Mesenchymal stem cell (in vitro differentiated cells and primary cell): ENCODE measurements around the gene LRFN2.

Experiments used
- DNase-seq: peaks from one replicate; pipeline ENCODE4 v3.0.0-alpha.2; 2013
- H2AFZ ChIP-seq: one replicate; pipeline ENCODE4 v1.6.1; 2013; ENCODE audit warnings: low read depth, mild to moderate bottlenecking, control low read depth, inconsistent platforms, low read length, moderate library complexity
- H2AK5ac ChIP-seq: 2 replicates; pipeline ENCODE4 v1.6.1; 2013; ENCODE audit warnings: low read length, moderate library complexity, mild to moderate bottlenecking, inconsistent platforms; ENCODE audit not compliant: severe bottlenecking
- H2BK120ac ChIP-seq: one replicate; pipeline ENCODE4 v1.6.1; 2013; ENCODE audit warnings: low read depth, mild to moderate bottlenecking, inconsistent platforms, low read length, moderate library complexity
- H2BK12ac ChIP-seq, 2 experiments: one replicate each; pipeline ENCODE4 v1.6.1; 2013; ENCODE audit warnings: inconsistent platforms in 2 of 2, low read length in 2 of 2, mild to moderate bottlenecking in 2 of 2, moderate library complexity in 2 of 2, control low read depth in 1 of 2
- H2BK15ac ChIP-seq: one replicate; pipeline ENCODE4 v1.6.1; 2013; ENCODE audit warnings: mild to moderate bottlenecking, low read depth, inconsistent platforms; ENCODE audit not compliant: poor library complexity, severe bottlenecking
- H2BK5ac ChIP-seq: 2 replicates; pipeline ENCODE4 v1.6.1; 2013; ENCODE audit warnings: low read depth, mild to moderate bottlenecking, low read length, control low read depth, inconsistent platforms; ENCODE audit not compliant: poor library complexity, severe bottlenecking
- H3K14ac ChIP-seq, 2 experiments: one replicate each; pipeline ENCODE4 v1.6.1; 2013; ENCODE audit warnings: inconsistent platforms in 2 of 2, low read length in 2 of 2, control low read depth in 1 of 2, mild to moderate bottlenecking in 1 of 2, moderate library complexity in 1 of 2
- H3K18ac ChIP-seq, 2 experiments: one replicate each; pipeline ENCODE4 v1.6.1; 2013; ENCODE audit warnings: inconsistent platforms in 2 of 2, low read length in 2 of 2, control low read depth in 1 of 2, low read depth in 1 of 2, mild to moderate bottlenecking in 1 of 2
- H3K23ac ChIP-seq, 2 experiments: one replicate each; pipeline ENCODE4 v1.6.1; 2013; ENCODE audit warnings: inconsistent platforms in 2 of 2, low read length in 2 of 2, mild to moderate bottlenecking in 2 of 2, moderate library complexity in 2 of 2, control low read depth in 1 of 2
- H3K27ac ChIP-seq: 2 replicates; pipeline ENCODE4 v1.5.1; 2013; ENCODE audit warnings: mild to moderate bottlenecking, moderate library complexity, low read length, control low read depth, inconsistent platforms; ENCODE audit not compliant: poor library complexity, severe bottlenecking
- H3K27me3 ChIP-seq, 2 experiments: 2 replicates each; pipeline versions ENCODE4 v1.6.1 to v1.7.0; 2013; ENCODE audit warnings: low read length in 2 of 2, mild to moderate bottlenecking in 2 of 2, moderate library complexity in 2 of 2, control low read depth in 1 of 2, inconsistent platforms in 1 of 2; ENCODE audit not compliant: control insufficient read depth in 1 of 2, insufficient read depth in 1 of 2
- H3K36me3 ChIP-seq, 2 experiments: 2 replicates each; pipeline versions ENCODE4 v1.6.1 to v1.7.0; 2013; ENCODE audit warnings: low read length in 2 of 2, control low read depth in 1 of 2, inconsistent platforms in 1 of 2, low read depth in 1 of 2, mild to moderate bottlenecking in 1 of 2; ENCODE audit not compliant: insufficient read depth in 2 of 2, control insufficient read depth in 1 of 2
- H3K4ac ChIP-seq, 2 experiments: one replicate each; pipeline ENCODE4 v1.6.1; 2013; ENCODE audit warnings: inconsistent platforms in 2 of 2, low read length in 2 of 2, mild to moderate bottlenecking in 2 of 2, moderate library complexity in 2 of 2, control low read depth in 1 of 2, low read depth in 1 of 2
- H3K4me1 ChIP-seq: 2 replicates; pipeline ENCODE4 v1.6.1; 2013; ENCODE audit warnings: low read depth, low read length, control low read depth; ENCODE audit not compliant: control insufficient read depth, insufficient read depth
- H3K4me2 ChIP-seq: 2 replicates; pipeline ENCODE4 v1.6.1; 2013; ENCODE audit warnings: low read length, mild to moderate bottlenecking, inconsistent platforms; ENCODE audit not compliant: poor library complexity, severe bottlenecking
- H3K4me3 ChIP-seq, 2 experiments: 2 replicates each; pipeline versions ENCODE4 v1.5.1 to v1.7.0; 2013; ENCODE audit warnings: low read length in 2 of 2, mild to moderate bottlenecking in 2 of 2, control low read depth in 1 of 2, low read depth in 1 of 2; ENCODE audit not compliant: insufficient read depth in 1 of 2
- H3K79me1 ChIP-seq: replicated peaks from 2 replicates; pipeline ENCODE4 v1.6.1; 2013; ENCODE audit warnings: mild to moderate bottlenecking, control low read depth, low read length, inconsistent platforms; ENCODE audit not compliant: poor library complexity, severe bottlenecking
- H3K9ac ChIP-seq: 2 replicates; pipeline ENCODE4 v1.7.0; 2013; ENCODE audit warnings: mild to moderate bottlenecking, low read length, moderate library complexity
- H3K9me3 ChIP-seq: 2 replicates; pipeline ENCODE4 v1.7.0; 2013; ENCODE audit warnings: mild to moderate bottlenecking, low read length; ENCODE audit not compliant: control insufficient read depth
- H4K8ac ChIP-seq: one replicate; pipeline ENCODE4 v1.6.1; 2013; ENCODE audit warnings: inconsistent platforms, mild to moderate bottlenecking, low read length, moderate library complexity
- H4K91ac ChIP-seq: one replicate; pipeline ENCODE4 v1.6.1; 2013; ENCODE audit warnings: mild to moderate bottlenecking, low read length, inconsistent platforms
- WGBS: methylation state at CpG from one replicate; pipeline ENCODE4 v1.1.7; 2013; ENCODE audit warnings: mixed read lengths; 5-methylcytosine and 5-hydroxymethylcytosine counted together

LRFN2 gene

GRCh38 chr6:40558102-40558501, 29.1 kb downstream of the LRFN2 start:
- Histone ChIP-seq H2AFZ (no peak overlapping the region), H3K4ac (no peak overlapping the region), H3K27ac (no peak overlapping the region), H3K4me3 (no peak overlapping the region), H3K23ac (no peak overlapping the region), H3K18ac (no peak overlapping the region), H3K79me1 (no peaks in the 10 kb centered on the region), H2BK120ac (no peak overlapping the region), H3K36me3 (no peaks in the 10 kb centered on the region), H2BK12ac (no peak overlapping the region), H3K4me1 (no peaks in the 10 kb centered on the region), H4K8ac (no peak overlapping the region), H3K9ac (no peak overlapping the region), H3K27me3 (peaks cover 13 to 57% of the 10 kb centered on the region in 2 experiments), H3K4me2 (no peak overlapping the region), H2BK15ac (no peak overlapping the region), H2BK5ac (no peak overlapping the region), H3K9me3 (no peaks in the 10 kb centered on the region), H3K14ac (no peak overlapping the region), H2AK5ac (no peak overlapping the region), H4K91ac (no peak overlapping the region)
- DNase-seq = no peak
- 61% methylated on average over 3 of the region's 3 CpGs for WGBS

DNA sequence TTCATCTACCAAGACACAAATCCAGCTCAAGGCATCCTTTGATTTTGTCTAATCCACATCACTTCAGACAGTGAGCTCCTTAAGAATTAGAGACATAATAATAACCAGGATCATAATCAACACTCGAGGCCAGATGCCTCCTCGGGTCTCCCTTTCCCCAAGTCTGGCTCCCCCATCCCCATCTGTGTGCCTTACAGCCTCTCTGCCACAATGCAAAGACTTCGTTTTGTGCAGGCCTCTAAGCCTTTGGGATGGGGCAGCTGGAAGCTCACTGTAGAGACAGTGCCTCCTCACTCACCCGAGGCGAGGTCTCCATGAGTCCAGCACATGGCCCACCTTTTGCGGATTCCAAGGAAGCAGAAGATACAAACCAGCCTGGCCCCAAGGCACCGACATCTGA, 30.3 kb downstream of the LRFN2 start:
- H3K4ac ChIP-seq = no peak overlapping the region
- no peak overlapping the region for H2BK15ac ChIP-seq
- H3K14ac ChIP-seq = no peak overlapping the region
- H3K79me1 ChIP-seq = no peaks in the 10 kb centered on the region
- H3K9me3 ChIP-seq = no peaks in the 10 kb centered on the region
- no peak overlapping the region for H3K4me3 ChIP-seq
- no peak overlapping the region for H4K91ac ChIP-seq
- no peak overlapping the region for H2BK5ac ChIP-seq
- H3K27me3 ChIP-seq = peaks cover 13 to 58% of the 10 kb centered on the region in 2 experiments
- no peak overlapping the region for H2BK12ac ChIP-seq
- no peak overlapping the region for H3K27ac ChIP-seq
- no peak overlapping the region for H4K8ac ChIP-seq
- 71% methylated on average over 7 of the region's 7 CpGs for WGBS
- no peak overlapping the region for H3K18ac ChIP-seq
- DNase-seq = no peak
- no peak overlapping the region for H3K4me2 ChIP-seq
- H2BK120ac ChIP-seq = no peak overlapping the region
- no peak overlapping the region for H3K9ac ChIP-seq
- no peaks in the 10 kb centered on the region for H3K36me3 ChIP-seq
- H3K4me1 ChIP-seq = no peaks in the 10 kb centered on the region
- H2AK5ac ChIP-seq = no peak overlapping the region
- no peak overlapping the region for H3K23ac ChIP-seq
- no peak overlapping the region for H2AFZ ChIP-seq

- H3K4ac ChIP-seq = no peak overlapping the region
- H3K36me3 ChIP-seq = no peaks in the 10 kb centered on the region
- no peaks in the 10 kb centered on the region for H3K4me1 ChIP-seq
- no peak overlapping the region for H3K23ac ChIP-seq
- H3K27ac ChIP-seq = no peak overlapping the region
- H4K91ac ChIP-seq = no peak overlapping the region
- H3K9me3 ChIP-seq = no peaks in the 10 kb centered on the region
- no peak overlapping the region for H4K8ac ChIP-seq
- H3K9ac ChIP-seq = no peak overlapping the region
- H3K79me1 ChIP-seq = no peaks in the 10 kb centered on the region
- H2AK5ac ChIP-seq = no peak overlapping the region
- H3K14ac ChIP-seq = no peak overlapping the region
- peaks cover 13 to 51% of the 10 kb centered on the region in 2 experiments for H3K27me3 ChIP-seq
- H2BK15ac ChIP-seq = no peak overlapping the region
- H2BK120ac ChIP-seq = no peak overlapping the region
- H3K18ac ChIP-seq = no peak overlapping the region
- H3K4me3 ChIP-seq = no peak overlapping the region
- H2AFZ ChIP-seq = no peak overlapping the region
- no peak overlapping the region for H3K4me2 ChIP-seq
- no peak overlapping the region for H2BK5ac ChIP-seq
- no peak for DNase-seq
- H2BK12ac ChIP-seq = no peak overlapping the region
- WGBS = 72% methylated on average over 5 of the region's 5 CpGs
Observed at GRCh38 chr6:40556023-40556422, 31.1 kb downstream of the LRFN2 start.

DNA sequence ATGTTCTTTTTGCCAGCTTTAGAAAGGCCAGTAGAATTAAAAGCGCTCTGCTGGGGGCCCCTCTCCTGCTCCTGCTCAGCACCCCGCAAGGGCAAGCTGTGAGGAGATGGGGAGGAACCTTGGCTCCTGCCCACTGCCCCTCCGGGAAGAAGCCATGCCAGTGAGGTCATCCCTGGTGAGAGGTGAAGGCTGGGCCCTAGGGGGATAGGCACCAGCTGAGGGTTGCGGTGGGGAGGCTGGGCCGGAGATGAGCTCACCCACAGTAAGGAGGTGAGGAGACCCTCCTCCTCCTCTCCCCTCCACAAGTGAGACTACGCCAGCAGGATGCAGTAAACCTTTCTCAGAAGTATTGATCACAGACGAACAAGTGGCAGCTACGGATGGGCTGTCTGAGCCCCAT, 32.1 kb downstream of the LRFN2 start:
- no peaks in the 10 kb centered on the region for H3K9me3 ChIP-seq
- no peak overlapping the region for H3K18ac ChIP-seq
- no peaks in the 10 kb centered on the region for H3K79me1 ChIP-seq
- no peaks in the 10 kb centered on the region for H3K4me1 ChIP-seq
- 81% methylated on average over 6 of the region's 8 CpGs for WGBS
- no peak overlapping the region for H3K4me2 ChIP-seq
- H3K27me3 ChIP-seq = peaks cover 13 to 48% of the 10 kb centered on the region in 2 experiments
- no peak overlapping the region for H2BK5ac ChIP-seq
- H2BK12ac ChIP-seq = no peak overlapping the region
- no peaks in the 10 kb centered on the region for H3K36me3 ChIP-seq
- H2BK15ac ChIP-seq = no peak overlapping the region
- no peak overlapping the region for H4K8ac ChIP-seq
- H2AK5ac ChIP-seq = no peak overlapping the region
- no peak overlapping the region for H2AFZ ChIP-seq
- no peak overlapping the region for H4K91ac ChIP-seq
- no peak overlapping the region for H3K9ac ChIP-seq
- no peak overlapping the region for H3K14ac ChIP-seq
- no peak overlapping the region for H3K27ac ChIP-seq
- no peak overlapping the region for H3K4ac ChIP-seq
- DNase-seq = no peak
- H2BK120ac ChIP-seq = no peak overlapping the region
- H3K23ac ChIP-seq = no peak overlapping the region
- H3K4me3 ChIP-seq = no peak overlapping the region
